HG02798 (cell line): ENCODE data around the gene CHN1.

ENCODE experiments used
- ATAC-seq: cut with Tn5 transposase; IDR thresholded peaks from one replicate; pipeline ENCODE4 v1.9.1; 2021; ENCODE audit warnings: mild to moderate bottlenecking; ENCODE audit not compliant: unreplicated experiment, poor library complexity

CHN1 gene

GRCh38 chr2:174792309-174793025 lies 212.7 kb downstream of the CHN1 start:
- ATAC-seq, result no peak

- ATAC-seq, result no peak
Observed at GRCh38 chr2:174791746-174792280, 213.4 kb downstream of the CHN1 start.

- no peak for ATAC-seq
Observed at GRCh38 chr2:174791020-174791419, 214.2 kb downstream of the CHN1 start.

GRCh38 chr2:174789001-174789400 lies 216.2 kb downstream of the CHN1 start:
- no peak for ATAC-seq

GRCh38 chr2:174788291-174788929 lies 216.8 kb downstream of the CHN1 start:
- no peak for ATAC-seq

GRCh38 chr2:174787487-174788205 lies 217.5 kb downstream of the CHN1 start:
- no peak for ATAC-seq

- ATAC-seq, result no peak
Observed at GRCh38 chr2:174786066-174786725, 219.0 kb downstream of the CHN1 start.

GRCh38 chr2:174785481-174785880 lies 219.7 kb downstream of the CHN1 start:
- no peak for ATAC-seq

- no peak for ATAC-seq
Observed at GRCh38 chr2:174784909-174785308, 220.3 kb downstream of the CHN1 start.

GRCh38 chr2:174784316-174784715 lies 220.9 kb downstream of the CHN1 start:
- no peak for ATAC-seq

GRCh38 chr2:174781996-174782395 lies 223.2 kb downstream of the CHN1 start:
- ATAC-seq, result no peak

- no peak for ATAC-seq
Observed at GRCh38 chr2:174781298-174781697, 223.9 kb downstream of the CHN1 start.

- no peak for ATAC-seq
Observed at GRCh38 chr2:174780856-174781255, 224.3 kb downstream of the CHN1 start.

- ATAC-seq, result peak; percentile 38
Observed at GRCh38 chr2:174780191-174780840, 224.9 kb downstream of the CHN1 start.

- no peak for ATAC-seq
Observed at GRCh38 chr2:174779361-174779928, 225.7 kb downstream of the CHN1 start.

- peak; percentile 62 for ATAC-seq
Observed at GRCh38 chr2:174778085-174778981, 226.8 kb downstream of the CHN1 start.

- ATAC-seq, result no peak
Observed at GRCh38 chr2:174777347-174778084, 227.7 kb downstream of the CHN1 start.

GRCh38 chr2:174776675-174777074 lies 228.5 kb downstream of the CHN1 start:
- no peak for ATAC-seq
